ENCODE results near the gene MNAT1. TPM values are rescaled to one million over a fixed set of nuclear protein-coding genes. Genes with fewer than 3 reads are reported as not detected.

Gene MNAT1
- 37.7 to 55.6 TPM (median 40.2 TPM) in 5 replicates for total RNA-seq (2022; extraction: Qiagen RNA extraction)

DNA sequence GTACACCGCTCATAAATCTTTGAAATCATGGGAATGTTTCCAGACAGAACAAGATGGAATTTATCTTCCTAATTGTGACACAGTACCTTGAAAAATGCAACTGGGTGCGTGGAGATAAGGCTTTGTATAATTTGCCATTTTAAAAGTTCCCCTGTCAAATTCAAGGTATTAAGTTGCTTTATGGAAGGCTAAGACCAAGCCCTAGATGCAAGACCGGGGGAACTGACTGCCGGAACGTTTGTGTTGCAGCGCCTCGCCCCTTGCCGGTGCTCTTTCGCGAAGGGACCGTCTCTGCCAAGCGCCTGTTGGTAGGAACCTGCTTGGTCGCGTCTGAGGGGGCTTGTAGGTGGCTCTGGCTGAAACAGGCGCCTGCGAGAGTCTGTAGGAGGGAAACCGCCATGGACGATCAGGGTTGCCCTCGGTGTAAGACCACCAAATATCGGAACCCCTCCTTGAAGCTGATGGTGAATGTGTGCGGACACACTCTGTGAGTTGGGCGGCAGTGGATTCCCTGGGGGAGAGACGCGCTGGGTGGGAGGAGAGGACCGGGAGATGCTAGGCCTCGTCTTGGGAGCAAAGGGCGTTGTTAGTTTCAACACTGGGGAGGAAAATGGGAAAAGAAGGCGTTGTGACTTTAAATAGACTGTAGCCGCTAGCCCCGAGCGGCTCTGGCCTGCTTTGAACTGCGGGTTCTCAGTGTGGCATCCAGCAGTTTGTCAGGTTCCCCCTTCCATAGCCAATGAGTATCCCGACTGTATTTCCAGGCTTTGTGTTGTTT is at the start of gene MNAT1:
MNAT1 (plus strand) TSS at position 297 of the 778 bp plus-strand sequence; CDS start at position 399, 102 bp downstream.

DNA sequence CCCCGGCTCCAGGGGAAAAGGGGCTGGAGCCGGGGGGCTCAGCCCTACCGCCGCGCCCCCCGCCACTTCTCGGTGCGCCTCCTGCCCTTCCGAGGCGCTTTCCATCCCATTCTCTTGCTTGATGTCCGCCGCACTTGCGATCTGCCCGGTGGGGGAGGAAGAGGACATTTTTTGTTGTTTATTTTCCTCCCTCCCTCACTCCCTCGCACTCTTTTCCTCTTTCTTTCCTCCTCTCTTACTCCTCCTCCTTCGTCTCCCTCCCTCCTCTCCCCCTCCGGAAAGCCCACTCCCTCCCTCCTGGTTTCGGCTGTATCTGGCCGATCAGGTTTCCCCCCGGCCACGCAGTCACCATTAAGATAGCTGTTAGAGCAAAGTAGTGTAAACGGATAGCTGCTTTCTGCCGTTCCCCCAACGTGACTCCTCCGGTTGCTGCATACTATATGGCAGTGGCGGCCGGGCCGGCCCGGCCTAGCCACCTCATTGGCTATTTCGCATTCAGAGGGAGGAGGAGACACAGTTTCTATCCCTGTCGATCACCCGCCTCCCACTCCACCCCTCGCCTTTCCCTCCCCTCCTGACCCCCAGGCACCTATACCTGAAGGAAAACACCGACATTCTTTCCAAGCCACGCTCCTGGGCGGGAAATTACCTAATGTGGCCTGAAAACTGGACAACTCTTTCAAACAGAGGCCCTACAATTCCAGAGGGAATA is 10.5 kb upstream of the MNAT1 start, which contains the start of gene SIX4:
SIX4 (minus strand) TSS at position 445 of the 712 bp plus-strand sequence; CDS start at position 168, 277 bp downstream.

DNA sequence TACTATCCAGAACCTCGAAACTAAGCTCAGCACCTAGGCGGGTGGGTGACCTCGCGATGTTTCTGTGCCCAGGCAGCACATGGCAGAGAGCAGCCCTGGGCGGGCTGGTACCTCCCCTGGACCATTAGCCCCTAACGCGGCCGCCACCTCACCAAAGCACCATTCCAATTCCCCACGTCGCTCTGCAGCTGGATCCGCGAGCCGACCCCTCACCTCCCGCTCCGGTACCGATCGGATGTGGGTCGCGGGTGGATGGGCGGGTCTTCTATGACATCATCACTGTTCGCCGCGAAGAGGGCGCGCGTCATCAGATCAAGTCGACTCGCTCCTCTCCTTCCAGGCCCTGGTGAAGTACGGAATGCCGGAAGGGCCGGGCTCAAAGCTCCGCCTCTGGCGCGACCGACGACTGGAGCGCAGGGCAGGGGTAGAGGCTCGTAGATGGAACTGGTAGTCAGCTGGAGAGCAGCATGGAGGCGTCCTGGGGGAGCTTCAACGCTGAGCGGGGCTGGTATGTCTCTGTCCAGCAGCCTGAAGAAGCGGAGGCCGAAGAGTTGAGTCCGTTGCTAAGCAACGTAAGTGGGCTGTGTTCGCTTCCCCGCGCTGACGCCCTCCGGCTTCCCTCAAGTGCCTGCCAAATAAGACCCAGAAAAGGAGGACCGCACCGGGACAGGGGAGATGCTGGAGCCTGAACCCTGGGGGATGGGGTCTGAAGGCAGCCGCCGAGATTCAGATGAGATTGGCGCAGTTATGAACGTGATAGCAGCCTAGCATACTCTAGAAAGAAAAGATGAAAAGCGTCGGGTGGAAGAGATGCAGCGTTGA is 246.5 kb downstream of the MNAT1 start, which contains the start of the genes SLC38A6 and TRMT5:
SLC38A6 (plus strand) TSS at position 435 of the 822 bp plus-strand sequence; CDS start at position 468, 33 bp downstream.
TRMT5 (minus strand) TSS at position 269 of the 822 bp plus-strand sequence; CDS start at position 163, 106 bp downstream.

Other genes with a start within 250 kb of the MNAT1 start
- gene C14orf39, start 248.7 kb upstream of the MNAT1 start, total RNA-seq (2022; extraction: Qiagen RNA extraction), result not detected in 5 replicates
- gene SIX6, start 225.6 kb upstream of the MNAT1 start, total RNA-seq (2022; extraction: Qiagen RNA extraction), result not detected in 5 replicates
- gene SIX1, start 85.3 kb upstream of the MNAT1 start, total RNA-seq (2022; extraction: Qiagen RNA extraction), result 6.5 to 8.9 TPM (median 8.8 TPM) in 5 replicates
- gene SIX4, start 10.4 kb upstream of the MNAT1 start, total RNA-seq (2022; extraction: Qiagen RNA extraction), result 1.6 to 3.8 TPM (median 2.9 TPM) in 5 replicates
- gene TRMT5, start 246.3 kb downstream of the MNAT1 start, total RNA-seq (2022; extraction: Qiagen RNA extraction), result 12.5 to 15.5 TPM (median 14.7 TPM) in 5 replicates
- 20.0 to 24.4 TPM (median 21.4 TPM) in 5 replicates for gene SLC38A6, start 246.5 kb downstream of the MNAT1 start, total RNA-seq (2022; extraction: Qiagen RNA extraction)